K562 (cell line): ENCODE measurements around the gene XPOT. TPM values are rescaled to one million over a fixed set of nuclear protein-coding genes. Genes with fewer than 3 reads are reported as not detected.

Experiments
- CBFA2T3 ChIP-seq: fragments of 450-650 bp; IDR thresholded peaks from 2 replicates; pipeline ENCODE4 v1.6.1; 2017
- CREB3 ChIP-seq: fragments of 450-650 bp; conservative IDR thresholded peaks from 2 replicates; pipeline ENCODE4 v1.6.1; 2016; ENCODE audit warnings: missing genetic modification characterization, low read depth, mild to moderate bottlenecking, missing compliant biosample characterization, moderate library complexity
- EHMT2 ChIP-seq: fragments of 450-650 bp; IDR thresholded peaks from 2 replicates; pipeline ENCODE4 v1.6.1; 2018; ENCODE audit warnings: antibody characterized with exemption
- HDAC1 ChIP-seq, 2 experiments: fragments of 450-650 bp; IDR thresholded peaks; 2 replicates each; pipeline ENCODE4 v1.6.1; 2016 to 2017; ENCODE audit warnings: inconsistent platforms in 1 of 2, mild to moderate bottlenecking in 1 of 2, moderate library complexity in 1 of 2
- HMG20A ChIP-seq: fragments of 450-650 bp; formaldehyde crosslinking; conservative IDR thresholded peaks from 2 replicates; pipeline ENCODE4 v1.4.0; 2020; ENCODE audit warnings: mild to moderate bottlenecking, mixed read lengths
- JUN ChIP-seq, 2 experiments: sonication (generic) in 1 of 2; formaldehyde crosslinking in 1 of 2; IDR thresholded peaks; 2 replicates each; pipeline versions ENCODE4 v1.6.1 to v1.8.0; 2012 to 2022; ENCODE audit warnings: borderline replicate concordance in 2 of 2, mild to moderate bottlenecking in 2 of 2, improper control_type of control experiment in 1 of 2, low read depth in 1 of 2, low read length in 1 of 2, missing genetic modification reagents in 1 of 2
- KLF16 ChIP-seq: IDR thresholded peaks from 2 replicates; pipeline ENCODE4 v1.6.1; 2016; ENCODE audit warnings: antibody characterized with exemption
- MCM3 ChIP-seq: fragments of 450-650 bp; IDR thresholded peaks from 2 replicates; pipeline ENCODE4 v1.6.1; 2016
- NCOA1 ChIP-seq: fragments of 450-650 bp; IDR thresholded peaks from 2 replicates; pipeline ENCODE4 v1.6.1; 2016; ENCODE audit warnings: low read depth
- NRF1 ChIP-seq, 2 experiments: fragments of 450-650 bp; IDR thresholded peaks in 1 of 2; conservative IDR thresholded peaks in 1 of 2; 2 replicates each; pipeline ENCODE4 v1.6.1; 2014; ENCODE audit warnings: mild to moderate bottlenecking in 2 of 2
- POLR2B ChIP-seq: fragments of 450-650 bp; IDR thresholded peaks from 2 replicates; pipeline ENCODE4 v1.6.1; 2018; ENCODE audit warnings: low read depth; ENCODE audit not compliant: partially characterized antibody
- RBM22 ChIP-seq: fragments of 200-400 bp; formaldehyde crosslinking; IDR thresholded peaks from 2 replicates; pipeline ENCODE4 v1.6.1; 2018; ENCODE audit warnings: low read length, low read depth; ENCODE audit not compliant: poor library complexity, severe bottlenecking
- SUPT5H ChIP-seq: fragments of 450-650 bp; IDR thresholded peaks from 2 replicates; pipeline ENCODE4 v1.6.1; 2016
- TBP ChIP-seq: optimal IDR thresholded peaks from 2 replicates; pipeline ENCODE3; 2011; ENCODE audit warnings: low read depth, low read length, improper control_type of control experiment
- TCF7 ChIP-seq: sonication (generic); IDR thresholded peaks from 2 replicates; pipeline ENCODE4 v1.6.1; 2016; ENCODE audit warnings: antibody characterized with exemption, borderline replicate concordance
- TSC22D4 ChIP-seq: fragments of 450-650 bp; IDR thresholded peaks from 2 replicates; pipeline ENCODE4 v1.6.1; 2016; ENCODE audit warnings: missing genetic modification characterization, missing biosample characterization, control low read depth
- ZNF212 ChIP-seq: fragments of 450-650 bp; formaldehyde crosslinking; IDR thresholded peaks from 2 replicates; pipeline ENCODE4 v1.4.0; 2020; ENCODE audit warnings: mild to moderate bottlenecking
- ZNF24 ChIP-seq: fragments of 450-650 bp; IDR thresholded peaks from 2 replicates; pipeline ENCODE4 v1.6.1; 2016
- ZNF586 ChIP-seq: fragments of 450-650 bp; formaldehyde crosslinking; conservative IDR thresholded peaks from 2 replicates; pipeline ENCODE4 v1.4.0; 2020; ENCODE audit warnings: mild to moderate bottlenecking, moderate library complexity
- ZNF77 ChIP-seq: fragments of 250-450 bp; sonication (Bioruptor Pico); IDR thresholded peaks from 2 replicates; pipeline ENCODE4 v1.5.0; 2020
- polyA plus RNA-seq, 8 experiments: library from polyadenylated mRNA; depleted of rRNA in 4 of 8; stranded (reverse) in 5 of 8; unstranded in 3 of 8; fragments of >200 nt; fragmentation: Nextera tagmentation in 2 of 8; fragmentation: Illumina TruSeq in 1 of 8; extraction: Ambion mirVana in 2 of 8; extraction: Trizol in 1 of 8; gene quantifications; 2 replicates each; pipeline versions ENCODE4 v1.2.1 to v1.2.3, GENCODE V29; 2011 to 2014; ENCODE audit warnings: inconsistent platforms in 1 of 8, missing spikeins in 1 of 8
- total RNA-seq, 7 experiments: library from RNA; depleted of rRNA in 6 of 7; stranded (reverse); fragments of >200 nt in 6 of 7; fragmentation: Illumina TruSeq in 2 of 7; extraction: Trizol in 2 of 7; gene quantifications; 2 replicates each; pipeline versions ENCODE4 v1.2.1 to v1.2.3, GENCODE V29; 2011 to 2021; ENCODE audit warnings: low replicate concordance in 1 of 7
- TF ChIP-seq, protein P1 (sequence below), 2 experiments: fragments of 450-650 bp in 1 of 2; sonication (generic) in 1 of 2; formaldehyde crosslinking; conservative IDR thresholded peaks; 2 replicates each; pipeline versions ENCODE4 v1.4.0 to v1.8.1; 2020 to 2022; ENCODE audit warnings: mild to moderate bottlenecking in 1 of 2, missing genetic modification reagents in 1 of 2
- TF ChIP-seq, protein P2 (sequence below): fragments of 200-400 bp; formaldehyde crosslinking; IDR thresholded peaks from 2 replicates; pipeline ENCODE4 v1.6.1; 2017; ENCODE audit warnings: mild to moderate bottlenecking, low read depth, low read length, moderate library complexity
- TF ChIP-seq, protein P3 (sequence below): sonication (generic); formaldehyde crosslinking; IDR thresholded peaks from 2 replicates; pipeline ENCODE4 v1.8.0; 2022; ENCODE audit warnings: missing genetic modification reagents, mild to moderate bottlenecking, borderline replicate concordance
- TF ChIP-seq, protein P4 (sequence below): sonication (generic); formaldehyde crosslinking; IDR thresholded peaks from 2 replicates; pipeline ENCODE4 v1.5.0; 2020; ENCODE audit warnings: missing genetic modification reagents

The XPOT gene
- total and polyA plus RNA-seq, 9 of the 15 experiments (the other 6 are each of a cell fraction or from before 2014, with no cell fraction given): 26.2 to 192 (median 102) TPM

- TF ChIP-seq CREB3 (tag): no peak
- TF ChIP-seq TCF7: no peak
- TF ChIP-seq RBM22: peak; percentile 47
- peak; percentile 98 for TF ChIP-seq NRF1 (conservative IDR thresholded peaks at IDR 0.05 in 1 of 2, IDR thresholded peaks at IDR 0.05 in 1 of 2)
- peak; percentile 28; the same call in 1 of the 2 replicates for TF ChIP-seq JUN (IDR thresholded peaks at IDR 0.05; ENCODE audit: borderline replicate concordance, low read depth, low read length)
- TF ChIP-seq JUN (CRISPR knock-in tag; IDR thresholded peaks at IDR 0.05; ENCODE audit: borderline replicate concordance): 0 out of 2 replicates have a peak, but pooled peaks have one; percentile 28
- no peak for TF ChIP-seq HMG20A
- no peak for TF ChIP-seq KLF16
- no peak for TF ChIP-seq EHMT2
- TF ChIP-seq ZNF77 (CRISPR knock-in tag): no peak
- no peak for TF ChIP-seq ZNF586 (CRISPR knock-in tag)
- TF ChIP-seq MCM3: no peak
- TF ChIP-seq, protein P1, sequence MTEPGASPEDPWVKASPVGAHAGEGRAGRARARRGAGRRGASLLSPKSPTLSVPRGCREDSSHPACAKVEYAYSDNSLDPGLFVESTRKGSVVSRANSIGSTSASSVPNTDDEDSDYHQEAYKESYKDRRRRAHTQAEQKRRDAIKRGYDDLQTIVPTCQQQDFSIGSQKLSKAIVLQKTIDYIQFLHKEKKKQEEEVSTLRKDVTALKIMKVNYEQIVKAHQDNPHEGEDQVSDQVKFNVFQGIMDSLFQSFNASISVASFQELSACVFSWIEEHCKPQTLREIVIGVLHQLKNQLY (CRISPR knock-in tag; conservative IDR thresholded peaks at IDR 0.05): no peak
- no peak; the same call in 1 of the 2 replicates for TF ChIP-seq NCOA1
- no peak for TF ChIP-seq ZNF212 (CRISPR knock-in tag)
- peak in 1 of 2 experiments; percentile 51; a peak in 2 of 4 replicates for TF ChIP-seq HDAC1 (IDR thresholded peaks at IDR 0.05)
- TF ChIP-seq ZNF24: no peak
- TF ChIP-seq TSC22D4 (tag): no peak
- TF ChIP-seq, protein P2, sequence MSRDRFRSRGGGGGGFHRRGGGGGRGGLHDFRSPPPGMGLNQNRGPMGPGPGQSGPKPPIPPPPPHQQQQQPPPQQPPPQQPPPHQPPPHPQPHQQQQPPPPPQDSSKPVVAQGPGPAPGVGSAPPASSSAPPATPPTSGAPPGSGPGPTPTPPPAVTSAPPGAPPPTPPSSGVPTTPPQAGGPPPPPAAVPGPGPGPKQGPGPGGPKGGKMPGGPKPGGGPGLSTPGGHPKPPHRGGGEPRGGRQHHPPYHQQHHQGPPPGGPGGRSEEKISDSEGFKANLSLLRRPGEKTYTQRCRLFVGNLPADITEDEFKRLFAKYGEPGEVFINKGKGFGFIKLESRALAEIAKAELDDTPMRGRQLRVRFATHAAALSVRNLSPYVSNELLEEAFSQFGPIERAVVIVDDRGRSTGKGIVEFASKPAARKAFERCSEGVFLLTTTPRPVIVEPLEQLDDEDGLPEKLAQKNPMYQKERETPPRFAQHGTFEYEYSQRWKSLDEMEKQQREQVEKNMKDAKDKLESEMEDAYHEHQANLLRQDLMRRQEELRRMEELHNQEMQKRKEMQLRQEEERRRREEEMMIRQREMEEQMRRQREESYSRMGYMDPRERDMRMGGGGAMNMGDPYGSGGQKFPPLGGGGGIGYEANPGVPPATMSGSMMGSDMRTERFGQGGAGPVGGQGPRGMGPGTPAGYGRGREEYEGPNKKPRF: no peak
- TF ChIP-seq, protein P3, sequence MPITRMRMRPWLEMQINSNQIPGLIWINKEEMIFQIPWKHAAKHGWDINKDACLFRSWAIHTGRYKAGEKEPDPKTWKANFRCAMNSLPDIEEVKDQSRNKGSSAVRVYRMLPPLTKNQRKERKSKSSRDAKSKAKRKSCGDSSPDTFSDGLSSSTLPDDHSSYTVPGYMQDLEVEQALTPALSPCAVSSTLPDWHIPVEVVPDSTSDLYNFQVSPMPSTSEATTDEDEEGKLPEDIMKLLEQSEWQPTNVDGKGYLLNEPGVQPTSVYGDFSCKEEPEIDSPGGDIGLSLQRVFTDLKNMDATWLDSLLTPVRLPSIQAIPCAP (CRISPR knock-in tag): no peak; the same call in 1 of the 2 replicates
- peak; percentile 66 for TF ChIP-seq SUPT5H
- TF ChIP-seq POLR2B: peak; percentile 42
- TF ChIP-seq CBFA2T3: no peak
- TF ChIP-seq, protein P4, sequence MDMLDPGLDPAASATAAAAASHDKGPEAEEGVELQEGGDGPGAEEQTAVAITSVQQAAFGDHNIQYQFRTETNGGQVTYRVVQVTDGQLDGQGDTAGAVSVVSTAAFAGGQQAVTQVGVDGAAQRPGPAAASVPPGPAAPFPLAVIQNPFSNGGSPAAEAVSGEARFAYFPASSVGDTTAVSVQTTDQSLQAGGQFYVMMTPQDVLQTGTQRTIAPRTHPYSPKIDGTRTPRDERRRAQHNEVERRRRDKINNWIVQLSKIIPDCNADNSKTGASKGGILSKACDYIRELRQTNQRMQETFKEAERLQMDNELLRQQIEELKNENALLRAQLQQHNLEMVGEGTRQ (CRISPR knock-in tag): peak; percentile 97
- TF ChIP-seq TBP: peak; percentile 68
Measured at GRCh38 chr12:64451687-64452558, 47.7 kb downstream of the XPOT start, which contains the start of gene TBK1 (continued).
